Gastrocnemius medialis (tissue), 4 donors: ENCODE data around the gene PCBP2. TPM values are rescaled to one million over a fixed set of nuclear protein-coding genes. Genes with fewer than 3 reads are reported as not detected.
A peak's percentile ranks its signal among the peaks of the same experiment; 100 is the strongest.

Source experiments
- ATAC-seq, 2 donors: fragments of 150-250 bp; one replicate each; pipeline ENCODE4 v1.9.1; 2016
- DNase-seq, 2 donors: peaks; one replicate each; pipeline ENCODE4 v3.0.0-alpha.2; 2019
- H3K27ac ChIP-seq, 4 donors: fragments of 200-600 bp; sonication (generic); 1 replicate in 1 of 4; 2 replicates in 3 of 4; pipeline ENCODE4 v1.5.1; 2016 to 2018; ENCODE audit warnings: mild to moderate bottlenecking in 2 of 4, moderate library complexity in 1 of 4
- H3K27me3 ChIP-seq, 3 donors: fragments of 200-600 bp; sonication (generic) in 2 of 3; 1 replicate in 1 of 3; 2 replicates in 2 of 3; pipeline versions ENCODE4 v1.5.1 to v1.6.0; 2016 to 2019; ENCODE audit warnings: mild to moderate bottlenecking in 1 of 3, moderate library complexity in 1 of 3
- H3K36me3 ChIP-seq, 2 donors: fragments of 200-600 bp; sonication (generic) in 1 of 2; one replicate each; pipeline ENCODE4 v1.5.1; 2017 to 2018
- H3K4me1 ChIP-seq, 2 donors: fragments of 200-600 bp; sonication (generic) in 1 of 2; one replicate each; pipeline ENCODE4 v1.5.1; 2016 to 2017; ENCODE audit warnings: mild to moderate bottlenecking in 2 of 2
- H3K4me3 ChIP-seq, 4 donors: fragments of 200-600 bp; sonication (generic) in 3 of 4; 1 replicate in 1 of 4; 2 replicates in 3 of 4; pipeline ENCODE4 v1.5.1; 2016 to 2019; ENCODE audit warnings: mild to moderate bottlenecking in 2 of 4
- H3K9me3 ChIP-seq, 3 donors: fragments of 200-600 bp; sonication (generic) in 2 of 3; 1 replicate in 1 of 3; 2 replicates in 2 of 3; pipeline ENCODE4 v1.5.1; 2016 to 2019
- CTCF ChIP-seq, 5 experiments: fragments of 450-650 bp in 3 of 5; fragments of 200-600 bp in 2 of 5; sonication (generic) in 2 of 5; IDR thresholded peaks in 4 of 5; conservative IDR thresholded peaks in 1 of 5; 1 replicate in 4 of 5; 2 replicates in 1 of 5; pipeline ENCODE4 v1.5.1; 2016 to 2019; ENCODE audit warnings: antibody characterized with exemption in 5 of 5, mild to moderate bottlenecking in 3 of 5, moderate library complexity in 3 of 5
- POLR2A ChIP-seq, 2 donors: fragments of 450-650 bp; IDR thresholded peaks; one replicate each; pipeline ENCODE4 v1.6.1; 2017; ENCODE audit warnings: antibody characterized with exemption in 2 of 2, mild to moderate bottlenecking in 2 of 2, moderate library complexity in 2 of 2
- in situ Hi-C, 4 donors: fragments of 200-750 bp; cut with MboI; loops; one replicate each; pipeline versions ENCODE4 v1.15.0 to v1.8.0; 2017; ENCODE audit warnings: low sequenced_read_pairs in 4 of 4
- intact Hi-C: fragments of 100-400 bp; cut with DNase I; formaldehyde crosslinking; loops from one replicate; pipeline ENCODE4 v1.15.1; 2023; ENCODE audit warnings: low total_unique reads
- total RNA-seq, 4 donors: library from RNA; depleted of rRNA; stranded (reverse); fragments of >200 nt; gene quantifications; one replicate each; pipeline versions ENCODE4 v1.1.0 to v1.2.3, GENCODE V29; 2016

The PCBP2 gene
- total RNA-seq, 4 donors from 2014 or later: 113 to 257 (median 191) TPM

GRCh38 chr12:53463802-53464560 lies 12.1 kb downstream of the PCBP2 start:
- Histone ChIP-seq H3K9me3 (no peaks in the 10 kb centered on the region), H3K27me3 (no peaks in the 10 kb centered on the region), H3K4me3 (no peak overlapping the region), H3K4me1 (peaks cover 89 to 92% of the 10 kb centered on the region in 2 donors), H3K36me3 (peaks cover 0 to 100% of the 10 kb centered on the region in 2 donors), H3K27ac (peak overlapping the region; percentile 71 to 84 (median 78))
- no peak for DNase-seq
- no peak for ATAC-seq
- no peak for TF ChIP-seq POLR2A (IDR thresholded peaks at IDR 0.05)
- TF ChIP-seq CTCF (IDR thresholded peaks at IDR 0.05 in 4 of 5, conservative IDR thresholded peaks at IDR 0.05 in 1 of 5): no peak
- intact Hi-C loops (no loop called here), in situ Hi-C loops (no loop called here)

GRCh38 chr12:53464685-53465418 lies 12.9 kb downstream of the PCBP2 start:
- TF ChIP-seq POLR2A (IDR thresholded peaks at IDR 0.05) (no peak), CTCF (IDR thresholded peaks at IDR 0.05 in 4 of 5, conservative IDR thresholded peaks at IDR 0.05 in 1 of 5) (no peak)
- Histone ChIP-seq H3K27me3 (no peaks in the 10 kb centered on the region), H3K4me1 (peaks cover 90 to 92% of the 10 kb centered on the region in 2 donors), H3K27ac (peak overlapping the region; percentile 71 to 84 (median 78)), H3K9me3 (no peaks in the 10 kb centered on the region), H3K4me3 (no peak overlapping the region), H3K36me3 (peaks cover 3 to 100% of the 10 kb centered on the region in 2 donors)
- in situ Hi-C loops (no loop called here), intact Hi-C loops (no loop called here)
- DNase-seq (peak in 1 of 2 donors; percentile 12), ATAC-seq (no peak)

- TF ChIP-seq CTCF (IDR thresholded peaks at IDR 0.05 in 4 of 5, conservative IDR thresholded peaks at IDR 0.05 in 1 of 5) (no peak), POLR2A (IDR thresholded peaks at IDR 0.05) (no peak)
- no peak overlapping the region for H3K4me3 ChIP-seq
- H3K9me3 ChIP-seq: no peaks in the 10 kb centered on the region
- peaks cover 89 to 91% of the 10 kb centered on the region in 2 donors for H3K4me1 ChIP-seq
- DNase-seq (no peak), ATAC-seq (no peak)
- peaks cover 3 to 100% of the 10 kb centered on the region in 2 donors for H3K36me3 ChIP-seq
- in situ Hi-C loops: no loop called here
- H3K27ac ChIP-seq: peak overlapping the region; percentile 71 to 84 (median 78)
- no peaks in the 10 kb centered on the region for H3K27me3 ChIP-seq
- intact Hi-C loops: no loop called here
These were observed 13.8 kb downstream of the PCBP2 start for GRCh38 chr12:53465679-53466078.

- in situ Hi-C loops: no loop called here
- TF ChIP-seq CTCF (IDR thresholded peaks at IDR 0.05 in 4 of 5, conservative IDR thresholded peaks at IDR 0.05 in 1 of 5) (no peak), POLR2A (IDR thresholded peaks at IDR 0.05) (no peak)
- Histone ChIP-seq H3K4me3 (no peak overlapping the region), H3K27me3 (no peaks in the 10 kb centered on the region), H3K9me3 (no peaks in the 10 kb centered on the region), H3K4me1 (peaks cover 87 to 89% of the 10 kb centered on the region in 2 donors), H3K36me3 (peaks cover 3 to 100% of the 10 kb centered on the region in 2 donors), H3K27ac (peak overlapping the region; percentile 71 to 84 (median 78))
- ATAC-seq: peak; percentile 31 to 73
- intact Hi-C loops: no loop called here
- peak in 1 of 2 donors; percentile 37 for DNase-seq
These were observed 14.7 kb downstream of the PCBP2 start for GRCh38 chr12:53466640-53467039.
